COLO668 (cell line): ENCODE results near the gene FAM117A.
"Not testable (repeated sequence)": the region's sequence is repeated elsewhere in the genome, so short reads cannot be mapped to it uniquely, and the experiment has no call there.

Experiments
- DNase-seq: peaks from one replicate; lab custom pipeline; 2025; ENCODE audit not compliant: unreplicated experiment; lab: John Stamatoyannopoulos, UW

Gene FAM117A

DNA sequence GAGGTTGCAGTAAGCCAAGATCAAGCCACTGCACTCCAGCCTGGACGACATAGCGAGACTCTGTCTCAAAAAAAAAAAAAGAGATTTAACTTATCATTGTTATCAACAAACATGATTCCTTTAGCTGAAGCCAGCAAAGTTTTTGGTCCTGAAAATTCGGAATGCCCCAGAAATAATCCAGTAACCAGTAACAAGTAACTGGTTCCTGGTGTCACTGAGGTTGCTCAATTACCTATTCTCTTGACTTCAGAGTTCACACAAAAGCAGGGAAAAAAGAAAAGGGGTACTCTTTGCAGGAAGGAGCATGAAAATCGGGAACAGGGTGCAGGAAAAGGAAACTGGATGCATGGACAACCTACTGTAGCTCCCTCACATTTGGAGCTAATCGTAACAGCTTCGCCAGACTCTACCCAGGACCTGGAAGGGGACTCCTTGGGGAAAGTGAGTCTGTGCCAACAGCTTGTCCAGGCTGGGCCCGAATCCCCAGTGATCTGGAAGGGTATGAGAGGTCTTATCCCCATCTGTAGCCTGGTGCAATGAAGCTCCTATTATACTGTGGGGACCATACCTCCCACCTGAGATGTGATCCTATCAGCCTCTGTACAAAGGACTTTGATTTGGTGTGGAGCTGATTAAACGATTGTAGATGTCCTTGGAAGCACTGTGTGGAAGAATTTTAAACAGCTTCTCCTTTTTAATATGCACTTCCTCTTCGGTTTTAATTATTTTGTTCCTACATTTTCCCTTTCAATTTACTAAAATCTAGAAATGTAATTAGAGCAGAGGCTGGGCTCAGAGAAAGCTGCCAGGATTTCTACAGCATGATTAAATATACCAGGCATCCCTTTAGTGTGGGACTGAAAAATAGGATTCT lies 82.6 kb downstream of the FAM117A start:
- no peak for DNase-seq

DNA sequence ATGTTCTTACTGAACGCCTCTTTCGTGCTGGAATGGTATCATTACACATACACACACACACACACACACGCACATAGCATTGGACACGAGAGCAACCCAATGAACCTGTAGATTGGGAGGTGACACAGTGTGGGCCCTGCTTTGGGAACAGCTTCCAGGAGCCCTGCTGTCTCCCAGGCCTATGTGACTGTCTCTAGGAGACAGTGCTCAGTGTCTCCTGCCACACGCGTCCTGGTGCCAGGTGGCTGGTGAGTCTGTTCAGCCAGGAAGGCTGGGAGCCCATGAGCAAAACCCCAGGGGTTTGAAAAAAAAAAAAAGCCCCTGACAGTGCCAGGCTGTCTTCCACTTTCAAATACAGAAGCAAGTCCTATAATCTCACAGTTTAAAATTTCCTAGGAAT lies 83.6 kb downstream of the FAM117A start:
- DNase-seq, result no peak

DNA sequence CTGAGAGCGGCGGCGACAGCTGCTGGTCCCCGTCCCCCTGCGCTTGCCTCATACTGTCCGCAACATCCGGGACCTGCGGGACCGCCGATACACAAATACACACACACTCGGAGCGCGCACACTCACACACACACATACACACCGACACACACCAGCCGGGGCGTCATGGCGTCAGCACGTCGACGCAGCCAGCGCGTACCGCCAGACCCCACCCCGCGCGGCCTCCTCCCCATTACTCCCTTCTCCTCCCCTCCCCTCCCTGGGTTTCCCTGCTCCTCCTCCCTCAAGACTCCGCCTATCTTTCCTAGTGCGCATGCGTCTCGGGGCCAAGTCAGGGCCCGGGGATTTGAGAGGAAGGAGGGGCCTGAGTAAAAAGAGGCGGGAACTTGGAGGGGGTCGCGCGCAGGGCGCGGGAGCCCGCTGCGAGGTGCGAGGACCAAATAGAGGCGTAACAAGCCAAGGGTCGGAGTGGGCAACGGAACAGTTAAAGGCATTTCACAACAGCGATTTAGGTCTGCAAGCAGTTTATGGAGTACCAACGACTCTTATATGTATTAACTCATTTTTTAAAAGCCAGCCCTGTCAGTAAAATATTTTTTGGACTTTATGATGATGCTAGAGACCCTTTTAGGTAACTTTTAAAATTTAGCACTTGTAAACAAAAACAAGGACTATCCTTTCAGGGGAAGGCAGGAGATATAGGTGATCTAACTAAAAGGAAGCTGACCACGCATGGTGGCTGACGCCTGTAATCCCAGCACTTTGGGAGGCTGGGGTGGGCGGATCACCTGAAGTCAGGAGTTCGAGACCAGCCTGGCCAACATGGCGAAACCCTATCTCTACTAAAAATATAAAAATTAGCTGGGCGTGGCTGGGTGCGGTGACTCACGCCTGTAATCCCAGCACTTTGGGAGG lies 85.7 kb downstream of the FAM117A start, which contains the start of gene SPOP:
SPOP (minus strand) TSS at position 165 of the 915 bp plus-strand sequence. CDS start 55,287 bp downstream, outside the sequence.
- peak; percentile 95 for DNase-seq

DNA sequence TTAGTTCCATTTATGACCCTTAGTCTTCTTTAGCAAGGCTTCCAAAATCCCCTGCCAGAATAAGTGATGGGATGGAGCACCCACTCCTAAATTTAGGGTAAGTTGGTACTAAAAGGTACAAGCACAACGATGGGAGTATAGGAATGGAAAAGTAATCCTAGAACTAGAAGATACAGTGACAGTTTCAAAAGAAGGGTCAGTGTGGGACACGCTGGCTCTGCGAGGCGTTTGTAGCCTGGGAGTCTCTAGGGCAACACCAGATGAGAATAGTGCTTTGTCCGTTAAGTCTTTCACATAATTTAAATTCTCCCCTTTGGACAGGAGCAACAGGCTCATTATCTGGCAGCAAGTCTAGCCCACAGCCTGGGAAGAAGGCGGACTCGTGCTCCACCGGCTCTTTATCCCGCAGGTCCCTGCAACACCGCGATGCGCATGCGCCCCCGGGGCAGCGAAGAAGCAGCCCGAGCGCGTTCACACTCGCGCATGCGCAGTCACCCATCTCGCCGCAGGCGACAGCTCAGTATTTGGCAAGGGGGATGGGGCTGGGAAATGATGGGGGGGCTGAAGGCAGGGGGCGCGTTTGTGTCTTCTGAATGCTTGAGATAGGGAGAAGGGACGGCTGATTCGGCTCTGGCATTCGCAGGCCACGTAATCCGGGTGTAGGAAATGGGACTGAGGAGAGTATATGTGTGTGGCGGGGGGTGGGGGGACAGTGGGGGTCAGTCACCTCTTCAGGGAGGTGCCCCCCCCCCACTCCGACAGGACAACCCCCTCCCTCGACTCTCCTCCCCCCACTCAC lies 86.6 kb downstream of the FAM117A start:
- DNase-seq, result peak; percentile 90

DNA sequence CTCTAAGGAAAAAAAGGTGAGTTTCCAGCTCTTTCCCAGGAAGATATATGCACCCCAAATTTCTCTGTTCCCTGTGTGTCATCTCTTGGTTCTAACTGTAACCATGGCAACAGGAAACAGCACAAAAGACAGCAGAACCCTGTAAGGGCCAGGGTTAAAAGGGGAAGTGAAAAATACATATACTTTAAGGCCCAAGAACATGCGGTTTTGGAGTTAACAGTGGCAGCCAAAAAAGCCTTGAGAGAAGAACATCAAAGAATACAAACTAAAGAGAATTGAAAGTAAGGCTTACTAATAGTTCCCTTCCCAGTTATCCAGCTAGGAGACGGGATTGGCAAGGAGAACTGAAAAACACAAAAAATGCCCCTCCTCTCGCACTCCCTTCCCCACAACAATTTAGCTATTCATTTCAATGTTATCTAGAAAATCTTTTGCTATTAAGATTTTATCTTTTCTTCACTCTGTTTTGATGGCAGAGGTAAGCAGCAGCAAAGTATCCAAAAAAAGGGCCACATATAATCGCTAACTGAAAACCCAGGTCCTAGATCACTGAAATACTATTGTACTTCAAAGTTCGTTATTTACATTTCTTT lies 87.6 kb downstream of the FAM117A start:
- DNase-seq, result no peak

DNA sequence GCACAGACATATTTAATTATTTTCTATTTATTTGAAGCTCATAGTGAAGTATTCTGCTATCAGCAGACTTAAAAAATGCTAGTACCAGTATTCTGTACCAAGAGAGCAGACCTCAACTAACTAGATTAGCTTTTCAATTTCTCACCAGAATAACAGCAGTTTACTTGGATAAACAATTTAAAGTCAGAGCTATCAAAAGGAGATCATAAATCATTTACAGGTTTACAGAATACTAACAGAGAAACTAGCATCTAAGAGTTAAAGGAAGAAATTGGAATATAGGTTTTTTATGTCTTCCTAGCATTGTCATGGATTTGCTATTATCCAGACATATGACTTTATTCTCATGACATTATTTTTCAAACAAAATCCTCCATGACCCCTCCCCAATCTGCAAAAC lies 89.4 kb downstream of the FAM117A start:
- no peak for DNase-seq

DNA sequence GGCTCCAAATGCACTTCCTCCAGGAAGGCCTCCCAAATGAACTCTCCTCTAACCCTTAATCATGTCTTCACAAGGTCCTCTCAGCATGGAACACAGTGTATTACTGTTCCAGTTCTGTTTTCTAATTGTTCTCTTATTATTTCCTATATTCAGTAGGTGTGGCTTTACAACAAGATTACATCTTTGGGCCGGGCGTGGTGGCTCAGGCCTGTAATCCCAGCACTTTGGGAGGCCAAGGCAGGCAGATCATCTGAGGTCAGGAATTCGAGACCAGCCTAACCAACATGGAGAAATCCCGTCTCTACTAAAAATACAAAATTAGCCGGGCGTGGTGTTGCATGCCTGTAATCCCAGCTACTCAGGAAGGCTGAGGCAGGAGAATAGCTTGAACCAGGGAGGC lies 90.3 kb downstream of the FAM117A start:
- DNase-seq, result not testable (repeated sequence)

DNA sequence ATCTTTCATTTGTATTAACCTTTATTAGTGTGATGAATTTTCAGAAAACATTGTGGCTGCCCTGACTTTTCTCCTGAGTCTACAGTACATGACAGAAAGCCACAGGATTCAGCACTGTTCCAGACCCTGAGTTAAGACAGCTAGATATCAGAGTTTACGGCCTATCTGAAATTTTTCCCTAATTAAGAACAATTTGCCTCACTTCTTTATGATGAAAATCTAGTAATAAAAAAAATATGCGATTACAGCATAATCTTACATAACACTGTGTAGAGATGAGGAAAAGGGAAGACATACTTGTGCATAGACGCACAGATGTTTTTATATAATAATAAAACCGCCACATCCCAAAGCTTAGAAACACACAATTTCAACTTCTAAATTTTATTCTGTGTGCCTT lies 93.3 kb downstream of the FAM117A start:
- no peak for DNase-seq

DNA sequence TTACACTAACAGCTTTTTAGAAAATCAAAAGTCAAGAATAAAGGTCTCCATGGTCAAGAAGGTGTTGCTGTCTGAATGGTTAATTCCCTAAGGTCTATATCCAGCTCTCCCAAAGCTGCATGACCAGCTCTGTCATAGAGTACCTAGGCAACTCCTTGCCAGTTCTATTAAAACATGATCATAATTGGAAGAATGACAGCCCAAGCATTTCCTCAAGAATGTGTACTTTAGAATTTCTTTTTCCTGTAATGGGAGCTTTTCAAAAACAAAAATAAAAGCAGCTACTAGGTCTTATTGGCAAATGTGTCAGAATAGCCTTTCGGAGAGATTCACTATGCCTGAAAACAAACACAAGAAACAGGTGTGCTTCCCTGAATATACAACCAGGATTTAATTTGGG lies 93.9 kb downstream of the FAM117A start:
- DNase-seq, result no peak

DNA sequence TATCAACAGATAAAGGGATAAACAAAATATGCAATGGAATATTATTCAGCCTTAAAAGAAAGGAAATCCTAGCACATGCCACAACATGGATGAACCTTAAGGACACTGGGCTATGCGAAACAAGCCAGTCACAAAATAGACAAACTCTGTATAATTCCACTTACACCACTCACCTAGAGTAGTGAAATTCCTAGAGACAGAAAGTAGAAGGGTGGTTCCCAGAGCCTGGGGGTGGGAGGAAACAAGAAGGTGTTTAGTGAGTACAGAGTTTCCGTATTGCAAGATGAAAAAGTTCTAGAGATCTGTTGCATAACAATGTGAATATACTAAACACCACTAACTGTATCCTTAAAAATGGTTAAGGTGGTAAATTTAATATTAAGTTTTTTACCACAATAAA lies 96.1 kb downstream of the FAM117A start:
- DNase-seq, result no peak

DNA sequence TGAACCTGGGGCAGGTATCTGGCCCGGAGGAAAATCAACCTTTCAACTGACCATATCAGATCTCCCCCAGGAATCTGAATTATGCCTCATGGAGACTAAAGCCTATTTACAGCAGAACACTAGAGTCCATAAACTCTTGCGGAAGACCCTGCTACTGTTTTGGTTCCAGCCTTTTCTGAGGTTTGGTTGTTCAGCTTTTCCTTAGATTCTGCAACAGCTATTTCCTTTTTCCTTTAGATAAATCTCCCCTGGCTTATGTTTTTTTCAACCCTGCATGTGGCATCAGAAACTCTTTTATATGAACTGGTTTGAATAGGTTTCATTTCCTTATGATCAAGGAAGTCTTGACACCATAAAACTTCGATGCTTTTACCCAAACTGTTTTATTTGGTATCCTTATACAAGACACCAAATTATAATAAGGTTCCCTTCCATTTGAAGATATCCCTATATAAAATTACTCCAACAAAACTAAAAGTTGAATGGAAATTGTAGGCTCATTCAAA lies 99.2 kb downstream of the FAM117A start:
- DNase-seq, result no peak
